HG02571 (cell line): ENCODE results near the gene EDAR.

ENCODE experiments used
- ATAC-seq: cut with Tn5 transposase; IDR thresholded peaks from one replicate; pipeline ENCODE4 v1.9.1; 2021; ENCODE audit warnings: mild to moderate bottlenecking, moderate library complexity; ENCODE audit not compliant: unreplicated experiment

Gene EDAR

GRCh38 chr2:108988796-108989713 lies at the start of gene EDAR:
Gene EDAR (minus strand): TSS chr2:108989220. CDS start chr2:108931014, 58,206 bp downstream.
- ATAC-seq = no peak

DNA sequence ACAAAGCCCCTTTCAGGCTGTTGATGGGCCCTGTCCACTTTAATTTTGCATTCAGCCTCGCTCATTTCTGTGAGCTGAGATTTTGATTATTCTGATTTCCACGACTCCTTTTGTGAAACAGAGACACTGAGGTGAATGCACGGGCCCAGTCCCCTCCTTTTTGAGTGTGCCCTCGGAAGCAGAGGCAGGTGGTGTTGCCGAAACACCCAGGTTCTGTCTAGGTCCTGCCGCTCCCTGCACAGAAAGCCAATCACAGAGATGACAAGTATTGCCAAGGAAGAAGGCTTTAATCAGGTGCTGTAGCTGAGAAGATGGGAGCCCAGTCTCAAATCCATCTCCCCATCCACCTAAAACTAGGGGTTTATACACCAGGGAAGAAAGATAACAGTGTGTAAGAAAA lies 44.2 kb upstream of the EDAR start:
- no peak for ATAC-seq

GRCh38 chr2:109032229-109032820 lies 43.3 kb upstream of the EDAR start:
- ATAC-seq = no peak

- ATAC-seq = no peak
Observed at GRCh38 chr2:109031476-109032228, 42.6 kb upstream of the EDAR start.

GRCh38 chr2:109030870-109031475 lies 42.0 kb upstream of the EDAR start:
- ATAC-seq = no peak

- ATAC-seq = no peak
Observed at GRCh38 chr2:109029490-109030201, 40.6 kb upstream of the EDAR start.

GRCh38 chr2:109028738-109029489 lies 39.9 kb upstream of the EDAR start:
- no peak for ATAC-seq

DNA sequence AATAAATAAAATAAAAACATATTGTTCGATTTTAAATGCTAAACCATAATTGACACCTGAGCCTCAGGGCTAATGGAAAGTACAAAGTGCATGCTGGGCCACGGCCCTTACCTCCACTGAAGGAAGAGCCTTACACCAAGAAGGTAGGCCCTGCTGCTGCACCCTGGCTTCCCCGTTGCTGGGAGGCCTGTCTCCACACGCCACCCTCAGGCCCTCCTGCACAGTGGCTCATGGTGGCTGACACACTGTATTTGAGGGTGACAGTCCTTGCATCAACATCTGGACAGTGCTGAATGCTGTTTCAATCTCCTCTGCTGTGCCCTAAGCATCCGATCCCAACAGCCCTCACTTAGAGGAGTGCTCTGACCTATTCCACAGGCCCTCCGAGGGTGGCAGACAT lies 39.3 kb upstream of the EDAR start:
- no peak for ATAC-seq

- ATAC-seq = no peak
Observed at GRCh38 chr2:109027702-109028101, 38.7 kb upstream of the EDAR start.

GRCh38 chr2:109024477-109024876 lies 35.5 kb upstream of the EDAR start:
- no peak for ATAC-seq

DNA sequence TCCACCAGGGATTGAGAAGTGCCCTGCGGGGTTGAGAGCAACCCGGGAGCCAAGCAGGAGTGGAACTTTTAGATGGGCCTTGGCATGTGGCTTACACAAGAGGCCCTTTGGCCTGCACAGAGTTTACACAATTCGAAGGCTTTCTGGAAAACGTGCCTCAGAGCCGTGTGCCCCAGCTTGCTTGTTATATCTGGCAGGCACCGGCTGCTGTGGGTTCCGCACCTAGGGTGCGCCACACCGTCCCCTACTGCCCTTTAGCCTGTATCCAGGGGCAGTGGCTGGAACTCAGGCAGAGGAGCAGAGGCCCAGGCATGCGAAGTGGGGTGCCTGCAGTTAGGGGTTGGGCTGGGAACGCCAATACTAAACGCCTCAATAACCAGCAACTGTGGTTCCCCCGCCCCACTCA lies 32.9 kb upstream of the EDAR start:
- ATAC-seq = no peak

DNA sequence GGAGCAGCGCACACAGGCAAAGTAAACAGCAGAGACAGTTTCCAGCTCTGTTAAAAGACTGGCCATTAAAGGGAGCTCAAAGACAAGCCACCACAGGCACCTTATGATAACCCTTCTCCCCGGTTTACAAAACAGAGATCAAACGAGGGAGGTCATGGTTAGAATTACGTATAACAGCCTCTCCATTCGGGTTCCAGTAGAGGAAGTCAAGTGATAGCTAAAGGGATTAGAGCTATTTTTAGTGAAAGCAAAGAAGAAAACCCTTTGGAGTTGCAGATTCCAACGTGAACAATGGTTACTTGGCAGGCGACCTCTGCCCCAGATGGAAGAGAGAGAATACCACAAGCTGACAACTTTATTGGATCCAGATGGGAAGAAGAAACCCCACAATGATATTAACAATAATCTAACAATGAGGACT lies 31.2 kb upstream of the EDAR start:
- no peak for ATAC-seq

DNA sequence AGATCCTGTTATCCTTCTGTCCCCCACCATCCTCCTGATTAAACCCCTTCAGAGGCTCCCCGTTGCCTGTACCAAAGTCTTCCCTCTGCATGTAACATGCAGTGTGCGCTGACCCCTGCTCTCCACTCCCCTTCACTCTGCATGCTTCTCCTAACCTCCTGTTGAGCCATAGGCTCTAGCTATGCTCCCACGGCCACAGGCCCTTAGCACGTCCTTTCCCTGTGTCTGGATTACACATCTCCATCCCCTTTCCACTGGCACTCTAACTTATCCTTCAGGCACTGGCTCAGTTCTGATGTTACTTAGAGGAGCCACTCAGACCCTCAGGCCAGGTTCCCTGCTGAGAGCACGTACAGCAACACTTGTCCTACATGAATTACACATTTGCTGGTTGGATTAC lies 29.4 kb upstream of the EDAR start:
- no peak for ATAC-seq

- no peak for ATAC-seq
Observed at GRCh38 chr2:109017017-109017416, 28.0 kb upstream of the EDAR start.

GRCh38 chr2:109016376-109016775 lies 27.4 kb upstream of the EDAR start:
- ATAC-seq = no peak

GRCh38 chr2:109014476-109014875 lies 25.5 kb upstream of the EDAR start:
- ATAC-seq = no peak

- no peak for ATAC-seq
Observed at GRCh38 chr2:109013051-109013450, 24.0 kb upstream of the EDAR start.

DNA sequence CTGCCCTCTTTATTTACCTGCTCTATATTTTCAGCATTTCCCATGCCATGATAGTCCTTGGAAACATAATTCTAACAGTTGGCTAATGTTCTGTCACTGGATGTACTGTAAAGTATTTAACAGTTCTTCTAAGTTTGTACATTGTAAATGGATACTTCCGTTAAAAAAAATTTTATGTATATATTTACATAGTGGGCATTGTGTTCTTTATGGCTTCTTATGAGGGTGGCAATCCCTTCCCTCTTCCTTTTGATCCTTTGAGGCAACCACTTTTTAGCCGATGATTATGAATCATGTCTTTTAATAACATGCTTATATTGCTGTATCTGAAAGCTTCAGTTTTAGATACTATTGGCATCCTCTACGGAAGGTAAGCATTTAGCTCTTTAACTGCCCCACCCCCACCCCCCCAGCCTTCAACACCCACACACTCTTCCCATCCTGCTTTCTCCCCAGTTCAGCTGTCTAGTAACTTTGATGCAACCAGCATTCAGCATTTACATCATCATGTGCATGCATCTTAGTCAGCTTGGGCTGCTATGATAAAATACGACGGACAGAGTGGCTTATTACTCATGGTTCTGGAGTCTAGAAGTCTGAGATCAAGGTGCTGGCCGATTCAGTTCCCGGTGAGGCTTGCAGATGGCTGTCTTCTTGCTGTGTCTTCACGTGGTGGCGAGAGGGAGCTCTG lies 21.0 kb upstream of the EDAR start:
- ATAC-seq = no peak

- ATAC-seq = no peak
Observed at GRCh38 chr2:109006971-109007370, 18.0 kb upstream of the EDAR start.
